ENCODE data around the gene AJUBA. TPM values are rescaled to one million over a fixed set of nuclear protein-coding genes. Genes with fewer than 3 reads are reported as not detected.

AJUBA gene
- total and polyA plus RNA-seq, 2 experiments from 2014 or later, result 17.8 to 70.7 TPM

DNA sequence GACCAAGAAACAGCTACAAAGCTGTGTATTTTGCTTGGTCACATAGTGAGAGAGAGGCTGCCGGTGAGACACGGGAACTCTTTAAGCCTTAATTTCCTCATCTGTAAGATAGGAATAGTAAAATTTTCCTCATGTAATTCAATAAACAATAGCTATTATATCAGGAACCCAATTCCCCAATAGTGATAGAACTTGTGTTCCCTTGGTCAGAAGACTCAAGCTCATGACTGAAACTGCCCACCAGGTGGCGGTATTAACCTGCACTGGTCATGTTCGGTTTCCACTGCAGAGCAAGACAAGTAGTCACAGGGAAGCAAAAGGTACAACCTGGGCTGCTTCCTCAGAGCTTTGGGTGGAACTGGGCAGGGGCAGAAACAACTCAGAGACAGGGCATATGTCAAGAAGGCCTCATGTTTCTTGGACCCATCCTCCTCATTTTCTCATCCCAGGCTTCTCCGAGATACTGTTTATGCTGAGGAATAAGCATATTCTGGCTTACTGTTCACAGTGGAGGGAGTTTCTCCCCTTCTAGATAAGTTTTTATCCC, 4.2 kb upstream of the AJUBA start:
- Histone ChIP-seq H3K9ac (no peak overlapping the region), H3F3A (ENCODE audit: insufficient read depth) (peaks cover 8% of the 10 kb centered on the region; the same call in 1 of the 2 replicates), H3K79me2 (ENCODE audit: insufficient read depth) (peaks cover 19% of the 10 kb centered on the region), H3K4me1 (ENCODE audit: insufficient read depth) (no peaks in the 10 kb centered on the region), H3K27ac (no peak overlapping the region), H3K36me3 (ENCODE audit: low read depth) (no peaks in the 10 kb centered on the region), H3K4me3 (no peak overlapping the region), H4K20me1 (ENCODE audit: insufficient read depth) (no peaks in the 10 kb centered on the region), H3K9me2 (ENCODE audit: insufficient read depth) (no peaks in the 10 kb centered on the region), H2AFZ (no peak overlapping the region), H3K9me3 (ENCODE audit: low read depth) (no peaks in the 10 kb centered on the region), H3K4me2 (ENCODE audit: unreplicated experiment) (no peak overlapping the region), H3K27me3 (replicated peaks; ENCODE audit: insufficient read depth) (no peaks in the 10 kb centered on the region)
- in situ Hi-C loops (cut with MboI), result no loop called here
- 20 to 21% methylated on average over 5 of the region's 5 CpGs for WGBS, 2 experiments (ENCODE audit: low coverage in 1 of 2, low lambda C conversion rate in 2 of 2, missing lambda C conversion rate in 2 of 2)
- DNase-seq, result peak; percentile 84
- TF ChIP-seq EZH2phosphoT487 (IDR thresholded peaks at IDR 0.05; ENCODE audit: insufficient read depth, low read depth) (no peak), EZH2 (IDR thresholded peaks at IDR 0.05; ENCODE audit: insufficient read depth, poor library complexity, severe bottlenecking) (no peak)

DNA sequence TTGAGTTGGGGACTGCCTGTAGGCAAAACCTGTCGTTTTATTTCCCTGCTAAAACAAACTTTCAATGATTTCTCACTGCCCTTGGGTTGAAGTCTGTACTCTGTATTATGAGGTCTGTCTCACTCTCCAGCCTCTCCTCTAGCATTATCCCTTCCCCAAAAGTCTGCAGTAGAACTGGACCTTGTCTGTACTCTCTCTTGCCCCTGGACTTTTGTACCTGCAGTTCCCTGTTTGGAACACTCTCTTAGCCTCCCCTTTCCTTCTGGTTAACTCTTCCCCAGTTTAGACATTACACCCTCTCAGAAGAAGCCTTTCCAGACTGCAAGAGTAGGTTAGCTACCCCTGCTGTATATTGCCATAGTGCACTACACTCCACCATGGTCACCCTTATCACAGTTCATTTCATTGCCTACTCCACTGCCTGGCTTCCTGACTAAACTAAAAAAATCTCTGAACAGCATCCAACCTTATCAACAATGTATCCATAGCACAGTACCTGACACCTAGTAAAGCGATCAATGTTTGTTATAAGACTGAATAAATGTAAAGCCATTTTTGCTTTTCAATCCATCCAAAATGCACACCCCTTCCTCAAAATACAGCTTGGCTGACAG, 3.6 kb upstream of the AJUBA start:
- Histone ChIP-seq H3K79me2 (ENCODE audit: insufficient read depth) (peaks cover 25% of the 10 kb centered on the region), H3K4me2 (ENCODE audit: unreplicated experiment) (no peak overlapping the region), H3K27me3 (replicated peaks; ENCODE audit: insufficient read depth) (no peaks in the 10 kb centered on the region), H3K36me3 (ENCODE audit: low read depth) (no peaks in the 10 kb centered on the region), H3K4me3 (no peak overlapping the region), H3F3A (ENCODE audit: insufficient read depth) (peaks cover 8% of the 10 kb centered on the region; the same call in 1 of the 2 replicates), H3K27ac (no peak overlapping the region), H3K9ac (no peak overlapping the region), H3K9me2 (ENCODE audit: insufficient read depth) (no peaks in the 10 kb centered on the region), H3K9me3 (ENCODE audit: low read depth) (no peaks in the 10 kb centered on the region), H3K4me1 (ENCODE audit: insufficient read depth) (no peaks in the 10 kb centered on the region), H2AFZ (no peak overlapping the region), H4K20me1 (ENCODE audit: insufficient read depth) (no peaks in the 10 kb centered on the region)
- TF ChIP-seq EZH2 (IDR thresholded peaks at IDR 0.05; ENCODE audit: insufficient read depth, poor library complexity, severe bottlenecking), result no peak
- TF ChIP-seq EZH2phosphoT487 (IDR thresholded peaks at IDR 0.05; ENCODE audit: insufficient read depth, low read depth), result no peak
- in situ Hi-C loops (cut with MboI), result no loop called here
- WGBS, 2 experiments (ENCODE audit: low coverage in 1 of 2, low lambda C conversion rate in 2 of 2, missing lambda C conversion rate in 2 of 2), result 46 to 48% methylated on average over 2 of the region's 2 CpGs
- no peak for DNase-seq

DNA sequence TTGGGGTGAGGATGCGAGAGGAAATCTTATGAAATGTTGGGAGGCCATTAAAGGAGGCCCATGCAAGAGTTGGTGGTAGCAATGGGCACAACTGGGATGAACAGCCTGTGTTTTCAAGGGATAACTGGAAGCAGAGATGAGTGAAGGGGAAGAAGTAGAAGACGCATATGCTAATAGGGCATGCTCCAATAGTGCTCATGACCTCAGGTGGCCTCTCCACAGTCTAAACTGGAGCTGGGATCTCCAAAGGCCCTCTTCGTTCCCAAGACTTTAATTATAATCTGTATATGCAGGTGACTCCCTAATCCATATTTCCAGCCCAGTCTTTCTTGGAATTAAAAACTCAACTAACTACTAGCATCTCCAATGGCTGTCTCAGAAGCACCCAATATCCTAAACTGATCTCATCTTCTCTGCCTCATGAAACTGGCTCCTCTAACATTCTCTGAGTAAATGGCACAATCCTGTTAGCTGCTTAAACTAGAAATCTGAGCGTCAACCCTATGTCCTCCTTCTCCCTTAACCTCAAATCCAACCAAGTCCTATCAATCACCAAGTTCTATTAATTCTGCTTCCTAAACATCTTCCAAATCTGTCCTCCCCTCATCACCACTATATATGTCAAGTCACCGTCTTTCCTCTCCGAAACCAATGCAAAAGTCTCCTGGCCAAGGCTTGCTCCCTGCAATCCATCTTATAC, 2.8 kb upstream of the AJUBA start:
- Histone ChIP-seq H3K9ac (no peak overlapping the region), H4K20me1 (ENCODE audit: insufficient read depth) (no peaks in the 10 kb centered on the region), H3K4me2 (ENCODE audit: unreplicated experiment) (no peak overlapping the region), H3K79me2 (ENCODE audit: insufficient read depth) (peaks cover 31% of the 10 kb centered on the region), H3K9me2 (ENCODE audit: insufficient read depth) (no peaks in the 10 kb centered on the region), H3F3A (ENCODE audit: insufficient read depth) (peaks cover 11% of the 10 kb centered on the region; the same call in 1 of the 2 replicates), H3K27me3 (replicated peaks; ENCODE audit: insufficient read depth) (no peaks in the 10 kb centered on the region), H3K27ac (no peak overlapping the region), H3K4me3 (no peak overlapping the region), H3K36me3 (ENCODE audit: low read depth) (no peaks in the 10 kb centered on the region), H3K9me3 (ENCODE audit: low read depth) (no peaks in the 10 kb centered on the region), H2AFZ (no peak overlapping the region), H3K4me1 (ENCODE audit: insufficient read depth) (peaks cover 2% of the 10 kb centered on the region; the same call in 1 of the 2 replicates)
- 87 to 93% methylated on average over 6 of the region's 6 CpGs for WGBS, 2 experiments (ENCODE audit: low coverage in 1 of 2, low lambda C conversion rate in 2 of 2, missing lambda C conversion rate in 2 of 2)
- TF ChIP-seq EZH2 (IDR thresholded peaks at IDR 0.05; ENCODE audit: insufficient read depth, poor library complexity, severe bottlenecking) (no peak), EZH2phosphoT487 (IDR thresholded peaks at IDR 0.05; ENCODE audit: insufficient read depth, low read depth) (no peak)
- no peak for DNase-seq
- in situ Hi-C loops (cut with MboI), result no loop called here

- Histone ChIP-seq H3F3A (ENCODE audit: insufficient read depth) (peaks cover 34% of the 10 kb centered on the region), H3K36me3 (ENCODE audit: low read depth) (no peaks in the 10 kb centered on the region), H3K4me1 (ENCODE audit: insufficient read depth) (peaks cover 32% of the 10 kb centered on the region), H3K9ac (peak overlapping the region; percentile 83), H3K9me2 (ENCODE audit: insufficient read depth) (no peaks in the 10 kb centered on the region), H4K20me1 (ENCODE audit: insufficient read depth) (no peaks in the 10 kb centered on the region), H3K4me2 (ENCODE audit: unreplicated experiment) (peak overlapping the region; percentile 68), H2AFZ (peak overlapping the region; percentile 80), H3K9me3 (ENCODE audit: low read depth) (no peaks in the 10 kb centered on the region), H3K27ac (peak overlapping the region; percentile 21), H3K79me2 (ENCODE audit: insufficient read depth) (peaks cover 53% of the 10 kb centered on the region), H3K27me3 (replicated peaks; ENCODE audit: insufficient read depth) (no peaks in the 10 kb centered on the region), H3K4me3 (peak overlapping the region; percentile 75)
- no peak for DNase-seq
- TF ChIP-seq EZH2phosphoT487 (IDR thresholded peaks at IDR 0.05; ENCODE audit: insufficient read depth, low read depth) (no peak), EZH2 (IDR thresholded peaks at IDR 0.05; ENCODE audit: insufficient read depth, poor library complexity, severe bottlenecking) (no peak)
- 1 to 2% methylated on average over 37 to 40 of the region's 51 CpGs for WGBS, 2 experiments (ENCODE audit: low coverage in 1 of 2, low lambda C conversion rate in 2 of 2, missing lambda C conversion rate in 2 of 2)
- in situ Hi-C loops (cut with MboI), result no loop called here
Observed at GRCh38 chr14:22981876-22982476, 375 bp downstream of the AJUBA start.

All from GM23248 (cell line).